ENCODE results near the gene ZDHHC18. TPM values are rescaled to one million over a fixed set of nuclear protein-coding genes. Genes with fewer than 3 reads are reported as not detected.

ZDHHC18 gene
- total and polyA plus RNA-seq, 2 of the 8 experiments (the other 6 are each of a cell fraction or from before 2014, with no cell fraction given): 29.7 to 49.8 TPM

DNA sequence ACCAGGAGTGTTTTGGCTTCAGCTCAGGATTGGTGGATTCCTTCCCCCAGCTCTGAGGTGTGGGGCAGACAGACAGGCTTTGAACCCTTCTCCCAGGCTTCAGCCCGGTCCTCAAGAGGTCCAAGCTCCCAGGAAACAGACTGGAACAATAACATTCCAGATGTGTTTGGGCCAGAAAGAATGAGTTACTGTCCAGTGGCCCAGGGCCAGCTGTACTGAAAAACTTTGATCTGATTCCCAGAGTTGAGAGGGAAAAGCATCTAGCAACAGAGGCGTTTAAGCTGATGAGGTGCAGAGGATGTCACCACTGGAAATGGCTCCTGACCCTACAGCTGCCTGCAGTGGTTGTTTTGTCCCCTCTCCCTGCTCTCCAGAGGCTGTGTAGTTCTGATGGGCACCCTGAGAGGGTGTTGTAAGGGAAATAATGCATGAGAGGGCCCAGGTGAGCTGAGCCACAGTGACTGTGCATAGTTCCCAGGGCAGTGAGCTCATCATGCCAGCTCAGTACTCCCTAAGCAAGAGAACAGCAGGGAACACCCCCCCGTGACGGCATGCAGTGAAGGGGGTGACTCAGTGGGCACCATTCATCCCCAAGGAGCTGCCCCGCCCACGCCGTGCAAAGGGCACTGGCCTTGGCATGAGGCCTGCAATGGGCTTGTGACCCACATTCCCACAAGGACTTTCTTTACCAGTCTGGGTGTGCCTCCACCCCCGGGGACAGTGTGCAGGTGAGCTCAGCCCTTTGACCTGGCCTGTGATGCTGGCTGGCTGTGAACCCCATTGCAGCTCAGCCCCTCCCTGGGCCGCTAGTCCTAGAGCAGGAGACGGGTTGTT lies 22.7 kb downstream of the ZDHHC18 start (continued):
- TF ChIP-seq, protein P1, sequence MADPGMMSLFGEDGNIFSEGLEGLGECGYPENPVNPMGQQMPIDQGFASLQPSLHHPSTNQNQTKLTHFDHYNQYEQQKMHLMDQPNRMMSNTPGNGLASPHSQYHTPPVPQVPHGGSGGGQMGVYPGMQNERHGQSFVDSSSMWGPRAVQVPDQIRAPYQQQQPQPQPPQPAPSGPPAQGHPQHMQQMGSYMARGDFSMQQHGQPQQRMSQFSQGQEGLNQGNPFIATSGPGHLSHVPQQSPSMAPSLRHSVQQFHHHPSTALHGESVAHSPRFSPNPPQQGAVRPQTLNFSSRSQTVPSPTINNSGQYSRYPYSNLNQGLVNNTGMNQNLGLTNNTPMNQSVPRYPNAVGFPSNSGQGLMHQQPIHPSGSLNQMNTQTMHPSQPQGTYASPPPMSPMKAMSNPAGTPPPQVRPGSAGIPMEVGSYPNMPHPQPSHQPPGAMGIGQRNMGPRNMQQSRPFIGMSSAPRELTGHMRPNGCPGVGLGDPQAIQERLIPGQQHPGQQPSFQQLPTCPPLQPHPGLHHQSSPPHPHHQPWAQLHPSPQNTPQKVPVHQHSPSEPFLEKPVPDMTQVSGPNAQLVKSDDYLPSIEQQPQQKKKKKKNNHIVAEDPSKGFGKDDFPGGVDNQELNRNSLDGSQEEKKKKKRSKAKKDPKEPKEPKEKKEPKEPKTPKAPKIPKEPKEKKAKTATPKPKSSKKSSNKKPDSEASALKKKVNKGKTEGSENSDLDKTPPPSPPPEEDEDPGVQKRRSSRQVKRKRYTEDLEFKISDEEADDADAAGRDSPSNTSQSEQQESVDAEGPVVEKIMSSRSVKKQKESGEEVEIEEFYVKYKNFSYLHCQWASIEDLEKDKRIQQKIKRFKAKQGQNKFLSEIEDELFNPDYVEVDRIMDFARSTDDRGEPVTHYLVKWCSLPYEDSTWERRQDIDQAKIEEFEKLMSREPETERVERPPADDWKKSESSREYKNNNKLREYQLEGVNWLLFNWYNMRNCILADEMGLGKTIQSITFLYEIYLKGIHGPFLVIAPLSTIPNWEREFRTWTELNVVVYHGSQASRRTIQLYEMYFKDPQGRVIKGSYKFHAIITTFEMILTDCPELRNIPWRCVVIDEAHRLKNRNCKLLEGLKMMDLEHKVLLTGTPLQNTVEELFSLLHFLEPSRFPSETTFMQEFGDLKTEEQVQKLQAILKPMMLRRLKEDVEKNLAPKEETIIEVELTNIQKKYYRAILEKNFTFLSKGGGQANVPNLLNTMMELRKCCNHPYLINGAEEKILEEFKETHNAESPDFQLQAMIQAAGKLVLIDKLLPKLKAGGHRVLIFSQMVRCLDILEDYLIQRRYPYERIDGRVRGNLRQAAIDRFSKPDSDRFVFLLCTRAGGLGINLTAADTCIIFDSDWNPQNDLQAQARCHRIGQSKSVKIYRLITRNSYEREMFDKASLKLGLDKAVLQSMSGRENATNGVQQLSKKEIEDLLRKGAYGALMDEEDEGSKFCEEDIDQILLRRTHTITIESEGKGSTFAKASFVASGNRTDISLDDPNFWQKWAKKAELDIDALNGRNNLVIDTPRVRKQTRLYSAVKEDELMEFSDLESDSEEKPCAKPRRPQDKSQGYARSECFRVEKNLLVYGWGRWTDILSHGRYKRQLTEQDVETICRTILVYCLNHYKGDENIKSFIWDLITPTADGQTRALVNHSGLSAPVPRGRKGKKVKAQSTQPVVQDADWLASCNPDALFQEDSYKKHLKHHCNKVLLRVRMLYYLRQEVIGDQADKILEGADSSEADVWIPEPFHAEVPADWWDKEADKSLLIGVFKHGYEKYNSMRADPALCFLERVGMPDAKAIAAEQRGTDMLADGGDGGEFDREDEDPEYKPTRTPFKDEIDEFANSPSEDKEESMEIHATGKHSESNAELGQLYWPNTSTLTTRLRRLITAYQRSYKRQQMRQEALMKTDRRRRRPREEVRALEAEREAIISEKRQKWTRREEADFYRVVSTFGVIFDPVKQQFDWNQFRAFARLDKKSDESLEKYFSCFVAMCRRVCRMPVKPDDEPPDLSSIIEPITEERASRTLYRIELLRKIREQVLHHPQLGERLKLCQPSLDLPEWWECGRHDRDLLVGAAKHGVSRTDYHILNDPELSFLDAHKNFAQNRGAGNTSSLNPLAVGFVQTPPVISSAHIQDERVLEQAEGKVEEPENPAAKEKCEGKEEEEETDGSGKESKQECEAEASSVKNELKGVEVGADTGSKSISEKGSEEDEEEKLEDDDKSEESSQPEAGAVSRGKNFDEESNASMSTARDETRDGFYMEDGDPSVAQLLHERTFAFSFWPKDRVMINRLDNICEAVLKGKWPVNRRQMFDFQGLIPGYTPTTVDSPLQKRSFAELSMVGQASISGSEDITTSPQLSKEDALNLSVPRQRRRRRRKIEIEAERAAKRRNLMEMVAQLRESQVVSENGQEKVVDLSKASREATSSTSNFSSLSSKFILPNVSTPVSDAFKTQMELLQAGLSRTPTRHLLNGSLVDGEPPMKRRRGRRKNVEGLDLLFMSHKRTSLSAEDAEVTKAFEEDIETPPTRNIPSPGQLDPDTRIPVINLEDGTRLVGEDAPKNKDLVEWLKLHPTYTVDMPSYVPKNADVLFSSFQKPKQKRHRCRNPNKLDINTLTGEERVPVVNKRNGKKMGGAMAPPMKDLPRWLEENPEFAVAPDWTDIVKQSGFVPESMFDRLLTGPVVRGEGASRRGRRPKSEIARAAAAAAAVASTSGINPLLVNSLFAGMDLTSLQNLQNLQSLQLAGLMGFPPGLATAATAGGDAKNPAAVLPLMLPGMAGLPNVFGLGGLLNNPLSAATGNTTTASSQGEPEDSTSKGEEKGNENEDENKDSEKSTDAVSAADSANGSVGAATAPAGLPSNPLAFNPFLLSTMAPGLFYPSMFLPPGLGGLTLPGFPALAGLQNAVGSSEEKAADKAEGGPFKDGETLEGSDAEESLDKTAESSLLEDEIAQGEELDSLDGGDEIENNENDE (IDR thresholded peaks at IDR 0.05; ENCODE audit: insufficient replicate concordance, low read length): no peak
- TF ChIP-seq ZNF274 (IDR thresholded peaks at IDR 0.05; ENCODE audit: borderline replicate concordance, extremely low read depth, low read length) (no peak), BCL11A (IDR thresholded peaks at IDR 0.05; ENCODE audit: low read depth in 2 of 2, low read length in 2 of 2) (no peak), SP2 (IDR thresholded peaks at IDR 0.05; ENCODE audit: low read length) (no peak), NRF1 (IDR thresholded peaks at IDR 0.05; ENCODE audit: low read depth, low read length) (no peak), HDAC2 (IDR thresholded peaks at IDR 0.05; ENCODE audit: borderline replicate concordance in 1 of 2, low read depth in 2 of 2, low read length in 2 of 2) (no peak), GTF2F1 (IDR thresholded peaks at IDR 0.05; ENCODE audit: borderline replicate concordance, low read depth, low read length) (no peak), NANOG (IDR thresholded peaks at IDR 0.05; ENCODE audit: insufficient read depth, low read depth, low read length, poor library complexity, severe bottlenecking) (no peak)
- TF ChIP-seq, protein P2, sequence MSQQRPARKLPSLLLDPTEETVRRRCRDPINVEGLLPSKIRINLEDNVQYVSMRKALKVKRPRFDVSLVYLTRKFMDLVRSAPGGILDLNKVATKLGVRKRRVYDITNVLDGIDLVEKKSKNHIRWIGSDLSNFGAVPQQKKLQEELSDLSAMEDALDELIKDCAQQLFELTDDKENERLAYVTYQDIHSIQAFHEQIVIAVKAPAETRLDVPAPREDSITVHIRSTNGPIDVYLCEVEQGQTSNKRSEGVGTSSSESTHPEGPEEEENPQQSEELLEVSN (IDR thresholded peaks at IDR 0.05): no peak

Measured in H1 (cell line).